Bronchial epithelial cell (primary cell): ENCODE data around the gene SESN2. TPM values are rescaled to one million over a fixed set of nuclear protein-coding genes. Genes with fewer than 3 reads are reported as not detected.

ENCODE experiments used
- DNase-seq: peaks from one replicate; pipeline ENCODE4 v3.0.0-alpha.2; 2010; ENCODE audit warnings: low read depth
- FAIRE-seq: peaks from 2 replicates; lab custom pipeline; 2011; peaks lifted over from hg19 to GRCh38; lab: Jason Lieb, UNC
- H3K27me3 ChIP-seq: 2 replicates; pipeline ENCODE4 v1.5.1; 2011; ENCODE audit warnings: low read length; ENCODE audit not compliant: control insufficient read depth, insufficient read depth
- H3K36me3 ChIP-seq: 2 replicates; pipeline ENCODE4 v1.5.1; 2011; ENCODE audit warnings: low read length; ENCODE audit not compliant: control insufficient read depth, insufficient read depth
- H3K4me3 ChIP-seq: 2 replicates; pipeline ENCODE4 v1.5.1; 2011; ENCODE audit warnings: mild to moderate bottlenecking, low read depth, low read length, control low read depth
- CTCF ChIP-seq: IDR thresholded peaks from 2 replicates; pipeline ENCODE4 v1.5.1; 2011; ENCODE audit warnings: mild to moderate bottlenecking, moderate library complexity, low read length, control low read depth, inconsistent platforms; ENCODE audit not compliant: insufficient read depth, severe bottlenecking
- total RNA-seq: library from RNA; depleted of rRNA; stranded (reverse); fragments of >200 nt; gene quantifications from 2 replicates; pipeline ENCODE4 v1.2.1, GENCODE V29; 2014

SESN2 gene
- total RNA-seq, 1 donor from 2014 or later = 24.2 TPM

GRCh38 chr1:28282426-28283407, 23.4 kb downstream of the SESN2 start:
- H3K27me3 ChIP-seq = no peaks in the 10 kb centered on the region
- H3K4me3 ChIP-seq = no peak overlapping the region
- FAIRE-seq (peak; percentile 40), DNase-seq (no peak)
- peaks cover 28% of the 10 kb centered on the region for H3K36me3 ChIP-seq
- no peak for TF ChIP-seq CTCF

GRCh38 chr1:28286111-28286510, 26.8 kb downstream of the SESN2 start:
- DNase-seq (no peak), FAIRE-seq (peak; percentile 55)

DNA sequence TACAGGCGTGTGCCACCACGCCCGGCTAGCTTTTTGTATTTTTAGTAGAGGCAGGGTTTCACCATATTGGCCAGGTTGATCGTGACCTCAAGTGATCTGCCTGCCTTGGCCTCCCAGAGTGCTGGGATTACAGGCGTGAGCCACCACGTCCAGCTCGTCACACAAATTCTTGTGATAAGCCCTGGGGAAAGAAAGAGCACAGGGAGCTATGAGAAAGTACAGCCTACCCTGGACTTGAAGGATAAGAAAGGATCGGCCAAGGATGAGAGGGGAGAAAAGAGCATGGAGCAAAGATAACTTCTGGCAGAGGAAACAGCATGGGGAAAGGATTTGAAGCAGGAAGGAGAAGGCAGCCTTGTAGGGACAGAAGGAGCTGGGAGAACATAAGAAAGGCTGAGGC, 29.2 kb downstream of the SESN2 start:
- no peak overlapping the region for H3K4me3 ChIP-seq
- H3K36me3 ChIP-seq = no peaks in the 10 kb centered on the region
- no peak for DNase-seq
- FAIRE-seq = no peak
- no peaks in the 10 kb centered on the region for H3K27me3 ChIP-seq
- no peak for TF ChIP-seq CTCF

More at GRCh38 chr1:28286111-28286510, 26.8 kb downstream of the SESN2 start:
- Histone ChIP-seq H3K27me3 (no peaks in the 10 kb centered on the region), H3K36me3 (peaks cover 4% of the 10 kb centered on the region), H3K4me3 (no peak overlapping the region)
- TF ChIP-seq CTCF = no peak

- H3K4me3 ChIP-seq = no peak overlapping the region
- H3K36me3 ChIP-seq = no peaks in the 10 kb centered on the region
- no peak for TF ChIP-seq CTCF
- no peak for FAIRE-seq
- DNase-seq = no peak
- no peaks in the 10 kb centered on the region for H3K27me3 ChIP-seq
These were observed 31.5 kb downstream of the SESN2 start for GRCh38 chr1:28290851-28291250.

DNA sequence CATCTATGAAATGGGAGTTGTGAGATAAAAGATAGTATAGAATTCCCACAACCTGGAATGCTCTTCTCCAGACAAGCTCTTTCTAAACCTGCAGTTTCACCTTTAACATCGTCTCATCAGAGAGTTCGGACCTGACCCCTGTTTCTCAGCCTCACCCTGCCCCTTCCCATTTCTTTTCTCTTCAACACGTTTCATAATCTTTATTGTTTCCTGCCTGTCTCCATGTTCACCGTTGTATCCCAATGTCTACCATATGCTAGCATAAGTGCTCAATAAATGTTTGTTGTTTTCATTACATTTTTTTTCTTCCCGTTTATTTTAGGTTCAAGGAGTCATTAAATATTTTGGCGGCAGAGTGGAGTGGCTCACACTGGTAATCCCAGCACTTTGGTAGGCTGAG, 32.4 kb downstream of the SESN2 start:
- DNase-seq (no peak), FAIRE-seq (no peak)
- Histone ChIP-seq H3K27me3 (no peaks in the 10 kb centered on the region), H3K36me3 (no peaks in the 10 kb centered on the region), H3K4me3 (no peak overlapping the region)
- no peak for TF ChIP-seq CTCF
